H1 (cell line): Measurements from ENCODE around the gene C5orf24. TPM values are rescaled to one million over a fixed set of nuclear protein-coding genes. Genes with fewer than 3 reads are reported as not detected.

Experiments
- CTCF ChIA-PET: fragments of 300-600 bp; sonication (Branson Sonifier 250); formaldehyde crosslinking; loops from one replicate; lab custom pipeline; 2021; ENCODE audit not compliant: partially characterized antibody; lab: Charles Lee
- POLR2A ChIA-PET: fragments of 300-600 bp; sonication (Branson Sonifier 250); formaldehyde crosslinking; loops from one replicate; lab custom pipeline; 2021; ENCODE audit warnings: inconsistent platforms; ENCODE audit not compliant: partially characterized antibody; lab: Charles Lee
- DNase-seq, 2 experiments: peaks; one replicate each; pipeline versions ENCODE4 v3.0.0 to v3.0.0-alpha.2; 2010 to 2022; ENCODE audit warnings: low spot score in 2 of 2, low read depth in 1 of 2, mixed read lengths in 1 of 2
- FAIRE-seq: peaks from 2 replicates; lab custom pipeline; 2011; peaks lifted over from hg19 to GRCh38; lab: Jason Lieb, UNC
- H2AFZ ChIP-seq: 2 replicates; pipeline ENCODE4 v1.8.1; 2012; ENCODE audit warnings: low read length, inconsistent platforms
- H2AK5ac ChIP-seq: 2 replicates; pipeline ENCODE4 v1.6.1; 2013; ENCODE audit warnings: low read depth, low read length
- H2BK120ac ChIP-seq: replicated peaks from 2 replicates; pipeline ENCODE3; 2013; ENCODE audit warnings: low read depth, low read length, inconsistent platforms
- H2BK12ac ChIP-seq: 2 replicates; pipeline ENCODE4 v1.6.1; 2013; ENCODE audit warnings: low read depth, low read length
- H2BK15ac ChIP-seq: 2 replicates; pipeline ENCODE4 v1.6.1; 2013; ENCODE audit warnings: low read length
- H2BK20ac ChIP-seq: 2 replicates; pipeline ENCODE4 v1.6.1; 2013; ENCODE audit warnings: low read length
- H2BK5ac ChIP-seq: 2 replicates; pipeline ENCODE4 v1.6.1; 2013; ENCODE audit warnings: low read depth, low read length
- H3K14ac ChIP-seq: 2 replicates; pipeline ENCODE4 v1.6.1; 2013; ENCODE audit warnings: inconsistent platforms; ENCODE audit not compliant: insufficient read length
- H3K18ac ChIP-seq: 2 replicates; pipeline ENCODE4 v1.6.1; 2013; ENCODE audit warnings: low read length; ENCODE audit errors: extremely low read depth
- H3K23ac ChIP-seq: 2 replicates; pipeline ENCODE4 v1.6.1; 2013; ENCODE audit warnings: inconsistent platforms; ENCODE audit not compliant: insufficient read length
- H3K23me2 ChIP-seq: 2 replicates; pipeline ENCODE4 v1.6.1; 2013; ENCODE audit warnings: low read depth, low read length
- H3K27ac ChIP-seq: 2 replicates; pipeline ENCODE4 v1.6.1; 2011; ENCODE audit warnings: low read depth, low read length, inconsistent platforms
- H3K27me3 ChIP-seq, 4 experiments: replicated peaks in 1 of 4; 1 replicate in 1 of 4; 2 replicates in 3 of 4; pipeline versions ENCODE4 v1.6.1 to v1.8.1; 2011 to 2013; ENCODE audit warnings: low read length in 3 of 4, mild to moderate bottlenecking in 3 of 4, inconsistent platforms in 2 of 4, mixed read lengths in 2 of 4, moderate library complexity in 1 of 4; ENCODE audit not compliant: control insufficient read depth in 3 of 4, insufficient read depth in 3 of 4; ENCODE audit errors: extremely low read depth in 1 of 4
- H3K36me3 ChIP-seq, 4 experiments: 2 replicates each; pipeline versions ENCODE4 v1.6.1 to v1.8.1; 2011 to 2013; ENCODE audit warnings: mild to moderate bottlenecking in 4 of 4, low read length in 3 of 4, moderate library complexity in 2 of 4, control low read depth in 1 of 4, inconsistent platforms in 1 of 4; ENCODE audit not compliant: insufficient read depth in 4 of 4, control insufficient read depth in 2 of 4
- H3K4ac ChIP-seq: replicated peaks from 2 replicates; pipeline ENCODE3; 2013; ENCODE audit warnings: low read length, low read depth, mixed read lengths, inconsistent platforms; ENCODE audit not compliant: insufficient read length
- H3K4me1 ChIP-seq, 4 experiments: replicated peaks in 1 of 4; 1 replicate in 1 of 4; 2 replicates in 3 of 4; pipeline versions ENCODE4 v1.6.1 to v1.8.1; 2011 to 2013; ENCODE audit warnings: low read length in 3 of 4, inconsistent platforms in 2 of 4, mixed read lengths in 1 of 4; ENCODE audit not compliant: insufficient read depth in 4 of 4, control insufficient read depth in 3 of 4
- H3K4me2 ChIP-seq, 2 experiments: 2 replicates each; pipeline versions ENCODE4 v1.6.1 to v1.8.1; 2011 to 2013; ENCODE audit warnings: low read depth in 2 of 2, low read length in 2 of 2, control low read depth in 1 of 2, inconsistent platforms in 1 of 2, mild to moderate bottlenecking in 1 of 2; ENCODE audit not compliant: insufficient read depth in 1 of 2
- H3K4me3 ChIP-seq, 4 experiments: fragments of 200-600, 300-600 bp in 1 of 4; sonication (generic), shearing (Covaris generic), sonication (Bioruptor Twin) in 1 of 4; 2 replicates each; pipeline versions ENCODE4 v1.5.1 to v1.8.1; 2011 to 2016; ENCODE audit warnings: low read length in 4 of 4, low read depth in 3 of 4, control low read depth in 2 of 4, inconsistent platforms in 2 of 4, mild to moderate bottlenecking in 2 of 4, mixed read lengths in 1 of 4, moderate library complexity in 1 of 4; ENCODE audit not compliant: insufficient read depth in 2 of 4; ENCODE audit errors: extremely low read depth in 1 of 4
- H3K56ac ChIP-seq: replicated peaks from 2 replicates; pipeline ENCODE3; 2013; ENCODE audit warnings: low read depth, mild to moderate bottlenecking, mixed read lengths, low read length, inconsistent platforms; ENCODE audit not compliant: insufficient read length
- H3K79me1 ChIP-seq: 2 replicates; pipeline ENCODE4 v1.6.1; 2013; ENCODE audit warnings: low read depth, low read length, control low read depth
- H3K79me2 ChIP-seq, 2 experiments: 2 replicates each; pipeline versions ENCODE4 v1.6.1 to v1.8.1; 2012 to 2013; ENCODE audit warnings: low read length in 2 of 2, mild to moderate bottlenecking in 2 of 2, inconsistent platforms in 1 of 2; ENCODE audit not compliant: insufficient read depth in 2 of 2, control insufficient read depth in 1 of 2
- H3K9ac ChIP-seq, 4 experiments: replicated peaks in 1 of 4; 1 replicate in 1 of 4; 2 replicates in 3 of 4; pipeline versions ENCODE4 v1.6.1 to v1.8.1; 2011 to 2013; ENCODE audit warnings: low read depth in 3 of 4, low read length in 3 of 4, control low read depth in 2 of 4, mild to moderate bottlenecking in 2 of 4, moderate library complexity in 2 of 4, inconsistent platforms in 1 of 4; ENCODE audit errors: extremely low read depth in 1 of 4
- H3K9me3 ChIP-seq, 2 experiments: 2 replicates each; pipeline versions ENCODE4 v1.6.1 to v1.8.1; 2012 to 2013; ENCODE audit warnings: mild to moderate bottlenecking in 2 of 2, moderate library complexity in 2 of 2, control low read depth in 1 of 2, inconsistent platforms in 1 of 2, low read depth in 1 of 2, low read length in 1 of 2, mixed read lengths in 1 of 2; ENCODE audit not compliant: insufficient read depth in 2 of 2
- H4K20me1 ChIP-seq, 2 experiments: replicated peaks in 1 of 2; 2 replicates each; pipeline versions ENCODE3 to v1.8.1; 2011 to 2013; ENCODE audit warnings: inconsistent platforms in 2 of 2, low read length in 2 of 2, mild to moderate bottlenecking in 1 of 2; ENCODE audit not compliant: insufficient read depth in 2 of 2, control insufficient read depth in 1 of 2
- H4K5ac ChIP-seq: 2 replicates; pipeline ENCODE4 v1.6.1; 2013; ENCODE audit warnings: low read length, low read depth, mixed read lengths, inconsistent platforms; ENCODE audit not compliant: insufficient read length
- H4K8ac ChIP-seq: 2 replicates; pipeline ENCODE4 v1.8.0; 2013; ENCODE audit warnings: mild to moderate bottlenecking, moderate library complexity, low read length, inconsistent platforms; ENCODE audit not compliant: insufficient read depth; ENCODE audit errors: extremely low read depth
- H4K91ac ChIP-seq: replicated peaks from 2 replicates; pipeline ENCODE3; 2013; ENCODE audit warnings: low read length, mixed read lengths, inconsistent platforms; ENCODE audit not compliant: insufficient read length
- CHD1 ChIP-seq: IDR thresholded peaks from 2 replicates; pipeline ENCODE4 v1.6.1; 2012; ENCODE audit warnings: low read depth, low read length, improper control_type of control experiment
- POU5F1 ChIP-seq: IDR thresholded peaks from 2 replicates; pipeline ENCODE4 v1.6.1; 2011; ENCODE audit warnings: low read depth, mild to moderate bottlenecking, low read length, moderate library complexity
- SRF ChIP-seq: IDR thresholded peaks from 2 replicates; pipeline ENCODE4 v1.6.1; 2011; ENCODE audit warnings: mild to moderate bottlenecking, low read depth, low read length, moderate library complexity
- SUZ12 ChIP-seq: fragments of 200-600 bp; sonication (generic); IDR thresholded peaks from 2 replicates; pipeline ENCODE4 v1.6.1; 2012; ENCODE audit warnings: mild to moderate bottlenecking, inconsistent platforms, low read length, moderate library complexity, mixed read lengths
- WGBS, 2 experiments: shearing (Covaris generic) in 1 of 2; methylation state at CpG; one replicate each; pipeline versions ENCODE4 v1.1.6 to v1.1.7; 2013 to 2015; ENCODE audit warnings: low lambda C conversion rate in 2 of 2, mixed read lengths in 2 of 2, inconsistent platforms in 1 of 2, low coverage in 1 of 2, missing lambda C conversion rate in 1 of 2; ENCODE audit not compliant: insufficient replicate concordance in 2 of 2, insufficient coverage in 1 of 2, insufficient read length in 1 of 2; ENCODE audit errors: extremely low coverage in 1 of 2, missing lambda C conversion rate in 1 of 2; 5-methylcytosine and 5-hydroxymethylcytosine counted together
- polyA plus RNA-seq, 7 experiments: library from polyadenylated mRNA; depleted of rRNA in 3 of 7; stranded (reverse) in 5 of 7; unstranded in 2 of 7; fragments of >200 nt in 5 of 7; fragments of 200-250 nt in 2 of 7; gene quantifications; 1 replicate in 5 of 7; 2 replicates in 1 of 7; 4 replicates in 1 of 7; pipeline versions ENCODE4 v1.2.1 to v1.2.3, GENCODE V29; 2011 to 2013; ENCODE audit warnings: missing spikeins in 2 of 7, mixed read lengths in 2 of 7
- total RNA-seq: library from RNA; stranded (reverse); fragmentation: NEBNext Ultra II Directional; extraction: Animal tissue kit (Norgen Biotek cat#: 25700); gene quantifications from 2 replicates; pipeline ENCODE4 v1.2.1, GENCODE V29; 2021
- TF ChIP-seq, protein P1 (sequence below): IDR thresholded peaks from 2 replicates; pipeline ENCODE4 v1.6.1; 2011; ENCODE audit warnings: low read length, improper control_type of control experiment

The C5orf24 gene
- total and polyA plus RNA-seq, 2 of the 8 experiments (the other 6 are each of a cell fraction or from before 2014, with no cell fraction given): 11.1 to 20.2 TPM

DNA sequence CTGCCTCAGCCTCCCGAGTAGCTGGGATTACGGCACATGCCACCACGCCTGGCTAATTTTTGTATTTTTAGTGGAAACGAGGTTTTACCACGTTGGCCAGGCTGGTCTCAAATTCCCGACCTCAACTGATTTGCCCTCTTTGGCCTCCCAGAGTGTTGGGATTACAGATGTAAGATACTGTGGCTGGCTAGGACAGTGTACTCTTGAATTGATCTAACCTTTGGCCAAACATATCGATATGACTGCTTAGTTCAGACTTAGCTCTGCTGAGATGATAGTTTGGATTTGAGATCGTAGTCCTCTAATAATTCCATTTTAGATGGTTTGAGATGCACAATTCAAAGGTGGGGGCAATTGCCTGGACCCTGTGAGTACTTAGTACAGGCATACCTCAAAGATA, 43.6 kb downstream of the C5orf24 start:
- H2BK15ac ChIP-seq: no peak overlapping the region
- no peak overlapping the region for H3K23ac ChIP-seq
- H3K14ac ChIP-seq: no peak overlapping the region
- H3K56ac ChIP-seq: no peak overlapping the region
- no peak overlapping the region for H4K8ac ChIP-seq
- H3K4ac ChIP-seq: no peak overlapping the region
- H3K23me2 ChIP-seq: no peaks in the 10 kb centered on the region
- no peaks in the 10 kb centered on the region; a peak in 1 of 4 replicates for H3K79me2 ChIP-seq
- no peak overlapping the region for H4K91ac ChIP-seq
- no peak overlapping the region for H2BK120ac ChIP-seq
- ChIA-PET CTCF (interaction anchor here (0.7 to 1.2 kb wide), 3 partner anchors 15 to 28 kb away, joined by 3 to 4 read pairs (median 3); no protein-coding TSS in a partner anchor), POLR2A (no interaction called here)
- no peak overlapping the region for H2BK20ac ChIP-seq
- no peak overlapping the region for H2BK12ac ChIP-seq
- no peak for FAIRE-seq
- no peak for DNase-seq
- no peak overlapping the region for H3K27ac ChIP-seq
- 93% methylated on average over 8 of the region's 8 CpGs; no CpG with 5 or more reads in 1 of the 2 experiments for WGBS, 2 experiments
- H3K9ac ChIP-seq: no peak overlapping the region
- no peak overlapping the region for H2AFZ ChIP-seq
- H3K4me3 ChIP-seq: no peak overlapping the region
- no peak overlapping the region for H3K18ac ChIP-seq
- no peaks in the 10 kb centered on the region for H3K27me3 ChIP-seq
- H3K79me1 ChIP-seq: no peaks in the 10 kb centered on the region; the same call in 1 of the 2 replicates
- TF ChIP-seq CHD1: no peak
- no peak for TF ChIP-seq SRF
- TF ChIP-seq, protein P1, sequence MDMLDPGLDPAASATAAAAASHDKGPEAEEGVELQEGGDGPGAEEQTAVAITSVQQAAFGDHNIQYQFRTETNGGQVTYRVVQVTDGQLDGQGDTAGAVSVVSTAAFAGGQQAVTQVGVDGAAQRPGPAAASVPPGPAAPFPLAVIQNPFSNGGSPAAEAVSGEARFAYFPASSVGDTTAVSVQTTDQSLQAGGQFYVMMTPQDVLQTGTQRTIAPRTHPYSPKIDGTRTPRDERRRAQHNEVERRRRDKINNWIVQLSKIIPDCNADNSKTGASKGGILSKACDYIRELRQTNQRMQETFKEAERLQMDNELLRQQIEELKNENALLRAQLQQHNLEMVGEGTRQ: no peak
- no peak for TF ChIP-seq POU5F1
- no peak for TF ChIP-seq SUZ12
- H4K20me1 ChIP-seq: no peaks in the 10 kb centered on the region
- no peak overlapping the region for H3K4me2 ChIP-seq
- H3K36me3 ChIP-seq: no peaks in the 10 kb centered on the region
- no peaks in the 10 kb centered on the region for H3K9me3 ChIP-seq
- no peak overlapping the region for H2AK5ac ChIP-seq
- no peak overlapping the region for H4K5ac ChIP-seq
- peaks cover 0 to 4% (median 0%) of the 10 kb centered on the region in 4 experiments; a peak in 2 of 7 replicates for H3K4me1 ChIP-seq
- H2BK5ac ChIP-seq: no peak overlapping the region
